ENCODE measurements around the gene RIMBP2.

RIMBP2 gene

GRCh38 chr12:130622803-130623202, 93.3 kb downstream of the RIMBP2 start:
- DNase-seq = no peak

DNA sequence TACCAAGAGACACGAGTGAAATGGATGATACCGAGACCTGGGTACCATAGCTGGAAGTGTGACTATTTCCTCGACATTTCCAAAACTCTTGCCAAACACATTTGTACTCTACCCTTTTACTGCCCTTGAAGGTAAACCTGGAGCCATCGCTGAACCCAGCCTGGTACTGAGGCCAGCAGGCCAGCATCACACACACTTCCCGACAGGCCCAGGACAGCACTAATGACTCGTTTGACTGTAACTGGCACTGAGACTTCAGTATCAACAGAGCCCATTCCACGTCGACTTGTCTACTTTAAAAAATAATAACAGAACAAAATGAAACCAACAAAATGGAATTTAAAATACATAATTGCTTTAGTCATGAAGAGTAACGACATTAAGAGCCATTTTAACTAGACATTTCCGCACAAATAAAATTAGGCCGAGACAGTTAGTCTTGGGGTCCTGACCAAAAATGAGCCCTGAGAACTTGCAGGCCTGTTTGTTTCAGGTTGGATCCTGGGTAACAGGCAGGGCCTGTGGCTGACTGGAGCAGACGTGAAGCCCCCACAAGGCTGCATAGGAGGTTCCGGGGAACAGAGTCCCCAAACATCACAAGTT, 94.3 kb downstream of the RIMBP2 start:
- no peak for DNase-seq

DNA sequence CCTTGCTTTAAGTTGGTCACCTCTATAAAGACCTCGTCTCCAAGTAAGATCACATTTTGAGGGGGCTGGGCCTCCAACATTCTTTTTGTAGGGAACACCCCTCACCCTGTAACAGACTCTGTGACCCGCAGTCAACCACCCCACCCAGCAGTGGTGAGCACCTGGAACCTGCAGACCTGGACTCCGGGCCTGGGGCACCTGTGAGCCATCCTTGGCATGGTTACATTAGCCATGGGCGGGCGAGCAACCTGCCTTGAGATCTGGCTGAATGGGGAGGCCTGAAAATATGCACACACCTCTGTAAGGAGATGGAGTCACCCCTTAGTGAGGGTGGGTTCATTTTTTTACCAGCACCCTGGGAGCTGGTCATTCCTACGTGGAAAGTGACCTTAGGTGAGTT, 95.3 kb downstream of the RIMBP2 start:
- DNase-seq = no peak

GRCh38 chr12:130620281-130620680, 95.8 kb downstream of the RIMBP2 start:
- no peak for DNase-seq

GRCh38 chr12:130619385-130620001, 96.6 kb downstream of the RIMBP2 start:
- no peak for DNase-seq

- no peak for DNase-seq
Measured at GRCh38 chr12:130617219-130617618, 98.9 kb downstream of the RIMBP2 start.

GRCh38 chr12:130615861-130616345, 100.2 kb downstream of the RIMBP2 start:
- no peak for DNase-seq

DNA sequence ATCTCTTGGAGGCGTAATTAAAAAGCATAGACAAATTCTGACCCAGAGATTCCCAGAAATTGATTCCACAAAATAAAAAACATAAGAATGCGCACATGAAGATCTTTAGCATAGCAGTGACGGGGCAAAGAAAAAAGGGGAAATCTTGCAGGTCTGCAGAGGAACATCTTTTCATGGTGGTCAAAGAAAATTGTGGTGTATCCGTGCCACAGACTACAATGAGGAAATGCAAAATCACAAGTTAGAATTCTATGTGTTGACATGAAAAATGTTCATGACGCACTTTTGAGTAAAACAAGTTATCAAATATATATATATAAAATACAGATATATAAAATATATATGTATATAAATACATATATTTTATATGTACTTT, 101.6 kb downstream of the RIMBP2 start:
- no peak for DNase-seq

DNA sequence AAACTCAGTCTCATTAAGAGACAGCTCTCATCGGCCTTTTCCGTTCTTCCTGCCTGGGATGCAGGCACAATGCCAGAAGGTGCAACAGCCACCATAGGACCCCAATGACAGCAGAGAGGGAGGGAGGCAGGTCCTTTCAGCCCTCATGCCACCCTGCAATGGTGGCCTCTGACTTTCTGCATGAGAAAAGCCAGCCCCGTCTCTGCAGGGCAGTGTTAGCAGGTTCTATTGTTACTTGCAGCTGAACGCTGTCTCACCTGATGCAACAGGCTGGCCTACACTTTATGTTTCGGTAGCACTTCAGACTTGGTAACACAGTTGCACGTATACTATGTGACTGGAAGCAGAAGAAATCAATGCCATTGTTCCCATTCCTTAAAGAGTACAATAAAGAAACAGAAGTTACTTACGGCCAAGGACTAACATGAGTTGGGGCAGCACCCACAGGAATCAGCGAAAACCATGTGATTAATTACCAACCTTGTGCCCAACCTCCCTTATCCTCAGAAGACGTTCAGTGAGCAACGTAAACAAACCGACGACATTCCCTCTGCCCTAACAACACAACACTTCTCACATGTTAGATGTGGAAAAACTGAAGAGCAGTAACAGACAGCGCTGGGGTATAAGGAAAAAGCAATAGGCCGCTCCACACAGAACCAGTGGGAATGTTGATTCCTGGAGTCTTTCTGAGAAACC, 102.1 kb downstream of the RIMBP2 start:
- DNase-seq = no peak

GRCh38 chr12:130613131-130613530, 103.0 kb downstream of the RIMBP2 start:
- DNase-seq = no peak

DNA sequence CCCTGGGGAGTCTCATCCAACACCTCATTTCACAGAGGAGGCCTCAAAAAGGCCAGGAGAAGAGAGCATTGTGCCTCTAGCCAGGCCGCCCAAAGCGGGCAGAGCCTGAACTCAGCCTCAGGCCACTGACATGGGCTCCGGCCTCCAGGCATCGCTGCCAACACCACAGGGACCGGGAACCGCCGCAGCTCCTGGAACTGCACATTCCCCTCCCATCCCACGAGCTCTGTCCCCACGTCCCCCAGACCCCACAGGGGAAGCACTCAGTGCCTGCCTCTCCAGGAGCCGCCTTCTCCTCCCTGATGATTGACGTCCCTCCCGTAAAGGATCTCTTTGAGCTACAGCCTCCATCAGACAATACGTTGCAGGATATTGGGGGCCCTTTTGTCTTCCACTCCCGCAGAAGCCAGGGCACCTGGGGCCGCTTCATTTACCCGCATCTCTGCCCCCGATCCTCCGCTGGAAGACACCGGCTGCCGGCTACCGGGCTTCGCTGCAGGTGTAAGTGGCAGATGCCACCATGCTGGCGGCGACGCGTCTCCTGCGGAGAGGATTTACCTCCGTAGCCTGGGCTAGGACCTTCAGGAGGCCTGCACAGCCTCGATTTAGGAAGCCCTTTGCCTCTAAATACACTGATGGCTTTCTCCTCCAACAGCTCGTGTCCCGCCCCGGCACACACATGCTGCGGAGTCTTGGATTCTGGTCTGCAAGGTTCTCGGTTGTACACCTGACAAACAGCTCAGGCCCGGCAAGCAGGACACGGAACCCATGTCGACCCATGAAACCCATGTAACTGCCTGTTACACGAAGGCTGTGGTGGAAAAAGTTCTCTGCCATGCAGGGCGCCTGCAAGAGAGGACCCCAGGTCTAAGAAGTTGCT, 104.8 kb downstream of the RIMBP2 start:
- no peak for DNase-seq

- no peak for DNase-seq
Measured at GRCh38 chr12:130609966-130610365, 106.1 kb downstream of the RIMBP2 start.

GRCh38 chr12:130608831-130609230, 107.3 kb downstream of the RIMBP2 start:
- DNase-seq = no peak

- no peak for DNase-seq
Measured at GRCh38 chr12:130608132-130608531, 108.0 kb downstream of the RIMBP2 start.

DNA sequence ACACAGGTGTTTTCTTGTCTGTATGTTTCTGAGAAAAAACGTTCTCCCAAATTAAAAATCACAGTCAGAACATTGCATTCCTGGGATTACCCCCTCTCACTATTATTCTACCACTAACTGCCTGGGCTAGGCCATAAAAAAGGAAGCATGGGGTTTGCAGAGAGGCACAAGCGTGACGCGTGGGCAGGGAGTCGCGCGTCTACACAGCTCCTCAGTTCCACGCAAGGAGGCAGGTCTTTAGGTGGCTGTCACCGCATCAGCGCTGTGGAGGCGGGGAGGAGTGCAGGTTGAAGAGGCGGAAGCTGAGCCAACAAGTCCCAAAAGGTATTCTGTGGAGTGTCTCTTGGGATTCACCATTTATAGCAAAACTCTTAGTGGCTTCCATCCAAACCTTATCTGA, 109.9 kb downstream of the RIMBP2 start:
- DNase-seq = no peak

DNA sequence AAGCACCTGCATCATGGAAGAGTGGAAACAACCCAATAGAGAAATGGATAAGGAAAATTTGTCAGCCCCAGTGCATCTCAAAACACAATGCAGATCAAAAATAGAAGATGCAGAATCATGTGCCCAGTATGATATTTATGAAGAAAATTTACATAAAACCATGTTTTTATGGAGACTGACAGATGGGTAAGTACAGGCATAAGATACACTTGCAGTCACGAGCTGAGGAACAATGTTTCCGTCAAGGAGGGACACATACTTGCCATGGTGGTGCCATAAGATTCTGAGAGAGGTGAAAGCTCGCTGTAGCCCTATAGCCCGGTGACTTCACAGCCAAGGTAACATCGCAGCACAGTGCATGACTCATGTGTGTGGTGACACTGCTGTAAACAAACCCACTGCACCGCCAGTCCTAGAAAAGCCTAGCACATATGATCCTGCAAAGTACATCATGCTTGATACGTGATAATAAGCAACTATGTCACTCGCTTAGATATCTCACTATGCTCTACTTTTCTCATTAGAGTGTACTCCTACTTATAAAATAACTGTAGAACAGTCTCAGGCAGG, 112.6 kb downstream of the RIMBP2 start:
- no peak for DNase-seq

DNA sequence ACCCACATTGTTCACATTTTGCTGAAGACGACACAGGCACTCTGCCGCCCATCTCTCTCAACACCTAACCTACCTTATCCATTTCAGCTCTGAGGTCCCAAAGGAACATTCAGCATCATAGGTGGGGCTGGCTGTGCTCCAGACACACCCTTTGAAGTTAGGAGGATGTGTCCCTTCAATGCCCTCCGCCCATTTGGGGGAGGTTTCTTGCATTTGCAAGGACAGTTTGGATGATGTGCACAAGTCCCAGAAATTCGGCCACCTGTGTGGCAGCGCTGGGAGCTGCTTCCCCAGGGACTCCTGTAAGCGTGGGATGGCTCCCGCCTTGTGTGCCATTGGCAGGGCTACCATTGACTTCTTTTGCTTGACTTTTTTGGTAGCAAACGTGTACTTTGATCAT, 113.8 kb downstream of the RIMBP2 start:
- DNase-seq = no peak

GRCh38 chr12:130601327-130601726, 114.8 kb downstream of the RIMBP2 start:
- no peak for DNase-seq

GRCh38 chr12:130596241-130596640, 119.9 kb downstream of the RIMBP2 start:
- no peak for DNase-seq

- DNase-seq = no peak
Measured at GRCh38 chr12:130595566-130595965, 120.5 kb downstream of the RIMBP2 start.

- DNase-seq = no peak
Measured at GRCh38 chr12:130593056-130593455, 123.0 kb downstream of the RIMBP2 start.

- no peak for DNase-seq
Measured at GRCh38 chr12:130592641-130593040, 123.5 kb downstream of the RIMBP2 start.

- no peak for DNase-seq
Measured at GRCh38 chr12:130591736-130592135, 124.4 kb downstream of the RIMBP2 start.

All from activated CD4-positive, alpha-beta T cell treated with anti-CD3 and anti-CD28 coated beads, Interleukin-2, amount 50 U/mL, for 1 hour (primary cell).